ENCODE results near the gene THTPA. TPM values are rescaled to one million over a fixed set of nuclear protein-coding genes. Genes with fewer than 3 reads are reported as not detected.

Gene THTPA
- total and polyA plus RNA-seq, 2 of the 13 experiments (the other 11 are each of a cell fraction or from before 2014, with no cell fraction given) = 7.4 to 8.7 TPM

GRCh38 chr14:23559010-23559925, 3.2 kb downstream of the THTPA start (continued):
- TF ChIP-seq AHDC1 (CRISPR knock-in tag; IDR thresholded peaks at IDR 0.05; ENCODE audit: borderline replicate concordance) (no peak), SKI (IDR thresholded peaks at IDR 0.05; ENCODE audit: partially characterized antibody) (no peak), GZF1 (CRISPR knock-in tag; IDR thresholded peaks at IDR 0.05) (no peak), POLR2AphosphoS2 (IDR thresholded peaks at IDR 0.05; ENCODE audit: low read depth, low read length) (no peak), KLF6 (CRISPR knock-in tag; IDR thresholded peaks at IDR 0.05) (no peak), IKZF1 (IDR thresholded peaks at IDR 0.05) (no peak), ZBTB49 (CRISPR knock-in tag; IDR thresholded peaks at IDR 0.05; ENCODE audit: borderline replicate concordance) (no peak), TRIM22 (IDR thresholded peaks at IDR 0.05) (no peak), XRCC5 (optimal IDR thresholded peaks at IDR 0.05; ENCODE audit: low read length) (peak; percentile 96), ZNF33A (CRISPR knock-in tag; IDR thresholded peaks at IDR 0.05; ENCODE audit: borderline replicate concordance) (no peak), CCDC6 (CRISPR knock-in tag; IDR thresholded peaks at IDR 0.05) (no peak), POGK (CRISPR knock-in tag; conservative IDR thresholded peaks at IDR 0.05) (no peak), MTA1 (CRISPR knock-in tag; IDR thresholded peaks at IDR 0.05; ENCODE audit: borderline replicate concordance) (peak; percentile 40; the same call in 1 of the 2 replicates), ZNF616 (CRISPR knock-in tag; IDR thresholded peaks at IDR 0.05; ENCODE audit: low read depth) (no peak), ZFP36L2 (CRISPR knock-in tag; IDR thresholded peaks at IDR 0.05) (no peak), RELA (CRISPR knock-in tag; IDR thresholded peaks at IDR 0.05) (no peak), THAP11 (CRISPR knock-in tag; IDR thresholded peaks at IDR 0.05) (peak; percentile 77), JUNB (CRISPR knock-in tag; IDR thresholded peaks at IDR 0.05; ENCODE audit: borderline replicate concordance) (no peak)

All from HepG2 (cell line).